ENCODE measurements around the gene BBX. TPM values are rescaled to one million over a fixed set of nuclear protein-coding genes. Genes with fewer than 3 reads are reported as not detected.
A peak's percentile ranks its signal among the peaks of the same experiment; 100 is the strongest.

Gene BBX
- total RNA-seq, 6 experiments from 2014 or later = 40.6 to 50.3 (median 46.4) TPM

GRCh38 chr3:107641572-107642307 is 119.0 kb downstream of the BBX start:
- Mint-ChIP-seq H3K27ac (peak overlapping the region; percentile 23), H3K36me3 (ENCODE audit: low read depth) (no peaks in the 10 kb centered on the region)
- peak; percentile 44 for DNase-seq

GRCh38 chr3:107643038-107643883 is 120.5 kb downstream of the BBX start:
- Mint-ChIP-seq H3K4me1 (ENCODE audit: low read depth) (peaks cover 43% of the 10 kb centered on the region), H3K27me3 (ENCODE audit: insufficient read depth) (no peaks in the 10 kb centered on the region), H3K4me3 (no peak overlapping the region), H3K27ac (no peak overlapping the region), H3K9me3 (no peaks in the 10 kb centered on the region), H3K36me3 (ENCODE audit: low read depth) (no peaks in the 10 kb centered on the region)
- no peak for DNase-seq
- peak; percentile 45 for TF ChIP-seq CTCF (IDR thresholded peaks at IDR 0.05)

More at GRCh38 chr3:107641572-107642307, 119.0 kb downstream of the BBX start:
- no peaks in the 10 kb centered on the region for H3K9me3 Mint-ChIP-seq
- no peak for TF ChIP-seq CTCF (IDR thresholded peaks at IDR 0.05)
- peaks cover 37% of the 10 kb centered on the region for H3K4me1 Mint-ChIP-seq (ENCODE audit: low read depth)
- no peak overlapping the region for H3K4me3 Mint-ChIP-seq
- no peaks in the 10 kb centered on the region for H3K27me3 Mint-ChIP-seq (ENCODE audit: insufficient read depth)

GRCh38 chr3:107644631-107645030 is 121.9 kb downstream of the BBX start:
- no peak for DNase-seq
- Mint-ChIP-seq H3K4me3 (peak overlapping the region; percentile 5), H3K9me3 (no peaks in the 10 kb centered on the region), H3K27ac (no peak overlapping the region), H3K36me3 (ENCODE audit: low read depth) (peaks cover 11% of the 10 kb centered on the region), H3K4me1 (ENCODE audit: low read depth) (peaks cover 43% of the 10 kb centered on the region), H3K27me3 (ENCODE audit: insufficient read depth) (no peaks in the 10 kb centered on the region)
- TF ChIP-seq CTCF (IDR thresholded peaks at IDR 0.05) = no peak

- Mint-ChIP-seq H3K4me1 (ENCODE audit: low read depth) (0 out of 2 replicates have a peak, but pooled peaks cover 11% of the 10 kb centered on the region), H3K27ac (no peak overlapping the region), H3K4me3 (no peak overlapping the region), H3K9me3 (no peaks in the 10 kb centered on the region), H3K27me3 (ENCODE audit: insufficient read depth) (peaks cover 2% of the 10 kb centered on the region; the same call in 1 of the 2 replicates), H3K36me3 (ENCODE audit: low read depth) (peaks cover 12% of the 10 kb centered on the region)
- no peak for DNase-seq
- TF ChIP-seq CTCF (IDR thresholded peaks at IDR 0.05) = no peak
Observed at GRCh38 chr3:107650788-107651187, 128.0 kb downstream of the BBX start.

GRCh38 chr3:107651782-107652181 is 129.0 kb downstream of the BBX start:
- no peak for DNase-seq
- Mint-ChIP-seq H3K36me3 (ENCODE audit: low read depth) (peaks cover 12% of the 10 kb centered on the region), H3K27ac (no peak overlapping the region), H3K4me3 (no peak overlapping the region), H3K4me1 (ENCODE audit: low read depth) (peaks cover 15% of the 10 kb centered on the region), H3K9me3 (no peaks in the 10 kb centered on the region), H3K27me3 (ENCODE audit: insufficient read depth) (peaks cover 2% of the 10 kb centered on the region; the same call in 1 of the 2 replicates)
- no peak for TF ChIP-seq CTCF (IDR thresholded peaks at IDR 0.05)

Measured in HFFc6 (cell line).